Activated CD4-positive, alpha-beta memory T cell treated with anti-CD3 and anti-CD28 coated beads, Interleukin-2, amount 10 ng/mL, durations not matched to agents 7 days and 5 days (primary cell): ENCODE results near the gene MSRB3. TPM values are rescaled to one million over a fixed set of nuclear protein-coding genes. Genes with fewer than 3 reads are reported as not detected.

Source experiments
- CTCF ChIA-PET: fragments of 350-600 bp; sonication (Branson Sonifier 250); formaldehyde crosslinking; loops from one replicate; lab custom pipeline; 2021; ENCODE audit warnings: antibody characterized with exemption, inconsistent platforms; lab: Charles Lee
- POLR2A ChIA-PET: fragments of 350-600 bp; sonication (Branson Sonifier 250); formaldehyde crosslinking; loops from one replicate; lab custom pipeline; 2021; ENCODE audit warnings: antibody characterized with exemption; lab: Charles Lee
- DNase-seq: peaks from one replicate; pipeline ENCODE4 v3.0.0-alpha.2; 2020
- H3K27ac Mint-ChIP-seq: one replicate; pipeline ENCODE4 v1.8.0; 2021; ENCODE audit warnings: mild to moderate bottlenecking, mixed read lengths
- H3K27me3 Mint-ChIP-seq: one replicate; pipeline ENCODE4 v1.8.0; 2021; ENCODE audit warnings: mixed read lengths
- H3K36me3 Mint-ChIP-seq: one replicate; pipeline ENCODE4 v1.8.0; 2021; ENCODE audit warnings: low read depth, mixed read lengths
- H3K4me1 Mint-ChIP-seq: one replicate; pipeline ENCODE4 v1.8.0; 2021; ENCODE audit warnings: mixed read lengths
- H3K4me3 Mint-ChIP-seq: one replicate; pipeline ENCODE4 v1.8.0; 2021; ENCODE audit warnings: mild to moderate bottlenecking, mixed read lengths
- H3K9me3 Mint-ChIP-seq: one replicate; pipeline ENCODE4 v1.8.0; 2021; ENCODE audit warnings: mixed read lengths
- total RNA-seq, 2 experiments: library from RNA; stranded (reverse); gene quantifications; one replicate each; pipeline ENCODE4 v1.2.3, GENCODE V29; 2021

MSRB3 gene
- total RNA-seq, 2 experiments from 2014 or later, result not detected

GRCh38 chr12:65492998-65493912 lies 214.8 kb downstream of the MSRB3 start:
- Mint-ChIP-seq H3K27ac (no peak overlapping the region), H3K4me3 (no peak overlapping the region), H3K9me3 (no peaks in the 10 kb centered on the region), H3K27me3 (no peaks in the 10 kb centered on the region), H3K36me3 (no peaks in the 10 kb centered on the region), H3K4me1 (no peaks in the 10 kb centered on the region)
- POLR2A ChIA-PET, result no interaction called here
- DNase-seq, result no peak
- CTCF ChIA-PET, result no interaction called here

GRCh38 chr12:65493913-65494245 lies 215.4 kb downstream of the MSRB3 start:
- no peaks in the 10 kb centered on the region for H3K9me3 Mint-ChIP-seq
- H3K27me3 Mint-ChIP-seq, result no peaks in the 10 kb centered on the region
- CTCF ChIA-PET, result no interaction called here
- no peaks in the 10 kb centered on the region for H3K36me3 Mint-ChIP-seq
- no peak overlapping the region for H3K4me3 Mint-ChIP-seq
- H3K4me1 Mint-ChIP-seq, result no peaks in the 10 kb centered on the region
- H3K27ac Mint-ChIP-seq, result no peak overlapping the region
- POLR2A ChIA-PET, result no interaction called here
- DNase-seq, result no peak

GRCh38 chr12:65494537-65494936 lies 216.1 kb downstream of the MSRB3 start:
- CTCF ChIA-PET, result no interaction called here
- Mint-ChIP-seq H3K4me1 (no peaks in the 10 kb centered on the region), H3K27ac (no peak overlapping the region), H3K4me3 (no peak overlapping the region), H3K9me3 (no peaks in the 10 kb centered on the region), H3K36me3 (no peaks in the 10 kb centered on the region), H3K27me3 (no peaks in the 10 kb centered on the region)
- POLR2A ChIA-PET, result no interaction called here
- DNase-seq, result no peak

- POLR2A ChIA-PET, result no interaction called here
- Mint-ChIP-seq H3K27me3 (no peaks in the 10 kb centered on the region), H3K4me1 (no peaks in the 10 kb centered on the region), H3K9me3 (no peaks in the 10 kb centered on the region), H3K27ac (no peak overlapping the region), H3K36me3 (no peaks in the 10 kb centered on the region), H3K4me3 (no peak overlapping the region)
- DNase-seq, result no peak
- CTCF ChIA-PET, result no interaction called here
Observed at GRCh38 chr12:65495233-65495632, 216.8 kb downstream of the MSRB3 start.

GRCh38 chr12:65496617-65497016 lies 218.1 kb downstream of the MSRB3 start:
- Mint-ChIP-seq H3K4me1 (no peaks in the 10 kb centered on the region), H3K27ac (no peak overlapping the region), H3K9me3 (no peaks in the 10 kb centered on the region), H3K4me3 (no peak overlapping the region), H3K36me3 (no peaks in the 10 kb centered on the region), H3K27me3 (no peaks in the 10 kb centered on the region)
- CTCF ChIA-PET, result no interaction called here
- POLR2A ChIA-PET, result no interaction called here
- no peak for DNase-seq

- H3K4me3 Mint-ChIP-seq, result no peak overlapping the region
- CTCF ChIA-PET, result no interaction called here
- no peaks in the 10 kb centered on the region for H3K27me3 Mint-ChIP-seq
Observed at GRCh38 chr12:65497660-65498059, 219.2 kb downstream of the MSRB3 start.

GRCh38 chr12:65499167-65499566 lies 220.7 kb downstream of the MSRB3 start:
- CTCF ChIA-PET, result no interaction called here
- POLR2A ChIA-PET, result no interaction called here
- H3K27me3 Mint-ChIP-seq, result no peaks in the 10 kb centered on the region
- H3K9me3 Mint-ChIP-seq, result no peaks in the 10 kb centered on the region
- H3K4me3 Mint-ChIP-seq, result no peak overlapping the region
- H3K4me1 Mint-ChIP-seq, result no peaks in the 10 kb centered on the region
- H3K36me3 Mint-ChIP-seq, result no peaks in the 10 kb centered on the region
- DNase-seq, result no peak
- H3K27ac Mint-ChIP-seq, result no peak overlapping the region

More at GRCh38 chr12:65497660-65498059, 219.2 kb downstream of the MSRB3 start:
- DNase-seq, result no peak
- Mint-ChIP-seq H3K9me3 (no peaks in the 10 kb centered on the region), H3K27ac (no peak overlapping the region), H3K4me1 (no peaks in the 10 kb centered on the region), H3K36me3 (no peaks in the 10 kb centered on the region)
- POLR2A ChIA-PET, result no interaction called here

GRCh38 chr12:65500091-65500900 lies 221.8 kb downstream of the MSRB3 start:
- Mint-ChIP-seq H3K4me3 (no peak overlapping the region), H3K27ac (no peak overlapping the region), H3K9me3 (no peaks in the 10 kb centered on the region), H3K4me1 (no peaks in the 10 kb centered on the region), H3K27me3 (no peaks in the 10 kb centered on the region), H3K36me3 (no peaks in the 10 kb centered on the region)
- DNase-seq, result no peak
- CTCF ChIA-PET, result no interaction called here
- POLR2A ChIA-PET, result no interaction called here

GRCh38 chr12:65501093-65501621 lies 222.7 kb downstream of the MSRB3 start:
- CTCF ChIA-PET, result no interaction called here
- no peaks in the 10 kb centered on the region for H3K36me3 Mint-ChIP-seq

GRCh38 chr12:65501935-65502334 lies 223.5 kb downstream of the MSRB3 start:
- CTCF ChIA-PET, result no interaction called here
- no peaks in the 10 kb centered on the region for H3K9me3 Mint-ChIP-seq
- H3K4me3 Mint-ChIP-seq, result no peak overlapping the region
- H3K4me1 Mint-ChIP-seq, result no peaks in the 10 kb centered on the region
- H3K27ac Mint-ChIP-seq, result no peak overlapping the region
- DNase-seq, result no peak
- H3K36me3 Mint-ChIP-seq, result no peaks in the 10 kb centered on the region
- no peaks in the 10 kb centered on the region for H3K27me3 Mint-ChIP-seq
- POLR2A ChIA-PET, result no interaction called here

More at GRCh38 chr12:65501093-65501621, 222.7 kb downstream of the MSRB3 start:
- no peak overlapping the region for H3K27ac Mint-ChIP-seq
- H3K4me1 Mint-ChIP-seq, result no peaks in the 10 kb centered on the region
- no peak for DNase-seq
- no peaks in the 10 kb centered on the region for H3K27me3 Mint-ChIP-seq
- no peak overlapping the region for H3K4me3 Mint-ChIP-seq
- POLR2A ChIA-PET, result no interaction called here
- H3K9me3 Mint-ChIP-seq, result no peaks in the 10 kb centered on the region

GRCh38 chr12:65504417-65504816 lies 225.9 kb downstream of the MSRB3 start:
- POLR2A ChIA-PET, result no interaction called here
- CTCF ChIA-PET, result no interaction called here
- DNase-seq, result no peak
- Mint-ChIP-seq H3K36me3 (no peaks in the 10 kb centered on the region), H3K9me3 (no peaks in the 10 kb centered on the region), H3K4me3 (no peak overlapping the region), H3K27ac (no peak overlapping the region), H3K27me3 (no peaks in the 10 kb centered on the region), H3K4me1 (no peaks in the 10 kb centered on the region)

GRCh38 chr12:65505386-65506121 lies 227.1 kb downstream of the MSRB3 start:
- Mint-ChIP-seq H3K27me3 (no peaks in the 10 kb centered on the region), H3K36me3 (no peaks in the 10 kb centered on the region), H3K9me3 (no peaks in the 10 kb centered on the region), H3K4me3 (no peak overlapping the region), H3K27ac (no peak overlapping the region), H3K4me1 (no peaks in the 10 kb centered on the region)
- no peak for DNase-seq
- POLR2A ChIA-PET, result no interaction called here
- CTCF ChIA-PET, result no interaction called here
